Fibroblast of lung (primary cell): ENCODE measurements around the gene RUBCNL. TPM values are rescaled to one million over a fixed set of nuclear protein-coding genes. Genes with fewer than 3 reads are reported as not detected.

Experiments used
- DNase-seq, 2 donors: peaks; one replicate each; pipeline versions ENCODE4 v3.0.0 to v3.0.0-alpha.2; 2010; ENCODE audit warnings: low read depth in 2 of 2
- H2AFZ ChIP-seq: 2 replicates; pipeline ENCODE4 v1.5.1; 2012; ENCODE audit warnings: low read length, control low read depth, inconsistent platforms
- H3K27ac ChIP-seq: 2 replicates; pipeline ENCODE4 v1.5.1; 2011; ENCODE audit warnings: low read length, control low read depth; ENCODE audit not compliant: insufficient read depth
- H3K27me3 ChIP-seq: 2 replicates; pipeline ENCODE4 v1.5.1; 2011; ENCODE audit warnings: mild to moderate bottlenecking, low read length; ENCODE audit not compliant: control insufficient read depth, insufficient read depth
- H3K36me3 ChIP-seq: 2 replicates; pipeline ENCODE4 v1.5.1; 2011; ENCODE audit warnings: low read length; ENCODE audit not compliant: control insufficient read depth, insufficient read depth
- H3K4me1 ChIP-seq: 2 replicates; pipeline ENCODE4 v1.5.1; 2011; ENCODE audit warnings: low read length; ENCODE audit not compliant: control insufficient read depth, insufficient read depth; ENCODE audit errors: extremely low read depth
- H3K4me2 ChIP-seq: 2 replicates; pipeline ENCODE4 v1.5.1; 2011; ENCODE audit warnings: low read length, control low read depth; ENCODE audit not compliant: insufficient read depth; ENCODE audit errors: extremely low read depth
- H3K4me3 ChIP-seq, 4 experiments: fragments of 200-600 bp in 1 of 4; sonication (generic) in 1 of 4; replicated peaks in 1 of 4; 2 replicates each; pipeline ENCODE4 v1.5.1; 2011 to 2016; ENCODE audit warnings: low read length in 4 of 4, low read depth in 3 of 4, mild to moderate bottlenecking in 3 of 4, control low read depth in 2 of 4, inconsistent platforms in 1 of 4, mixed read lengths in 1 of 4; ENCODE audit not compliant: insufficient read depth in 1 of 4; ENCODE audit errors: control extremely low read depth in 1 of 4
- H3K79me2 ChIP-seq: 2 replicates; pipeline ENCODE4 v1.5.1; 2012; ENCODE audit warnings: mild to moderate bottlenecking, low read length, inconsistent platforms; ENCODE audit not compliant: control insufficient read depth, insufficient read depth
- H3K9ac ChIP-seq: 2 replicates; pipeline ENCODE4 v1.5.1; 2011; ENCODE audit warnings: mild to moderate bottlenecking, low read length, control low read depth; ENCODE audit not compliant: insufficient read depth
- H3K9me3 ChIP-seq: 2 replicates; pipeline ENCODE4 v1.5.1; 2012; ENCODE audit warnings: low read depth, low read length; ENCODE audit not compliant: control insufficient read depth, insufficient read depth
- H4K20me1 ChIP-seq: 2 replicates; pipeline ENCODE4 v1.5.1; 2011; ENCODE audit warnings: low read length; ENCODE audit not compliant: control insufficient read depth, insufficient read depth; ENCODE audit errors: extremely low read depth
- CTCF ChIP-seq, 2 donors: IDR thresholded peaks in 1 of 2; conservative IDR thresholded peaks in 1 of 2; 1 replicate in 1 of 2; 2 replicates in 1 of 2; pipeline ENCODE4 v1.5.1; 2011 to 2012; ENCODE audit warnings: low read length in 2 of 2, control low read depth in 1 of 2, inconsistent platforms in 1 of 2, low read depth in 1 of 2, mild to moderate bottlenecking in 1 of 2
- EZH2 ChIP-seq: IDR thresholded peaks from 2 replicates; pipeline ENCODE4 v1.5.1; 2012; ENCODE audit warnings: low read length, control low read depth, mild to moderate bottlenecking; ENCODE audit errors: missing control alignments
- polyA plus RNA-seq, 2 donors: library from polyadenylated mRNA; depleted of rRNA in 1 of 2; stranded (reverse) in 1 of 2; unstranded in 1 of 2; fragments of >200 nt; gene quantifications; 2 replicates each; pipeline ENCODE4 v1.2.1, GENCODE V29; 2011 to 2012; ENCODE audit warnings: missing spikeins in 1 of 2
- total RNA-seq: library from RNA; depleted of rRNA; stranded (reverse); fragments of >200 nt; gene quantifications from 2 replicates; pipeline ENCODE4 v1.2.1, GENCODE V29; 2014

RUBCNL gene
- total and polyA plus RNA-seq, 2 donors (not counting 1 experiment from before 2014, with no cell fraction given), result 0.70 to 3.6 TPM

GRCh38 chr13:46340011-46340410, 47.0 kb downstream of the RUBCNL start:
- Histone ChIP-seq H4K20me1 (no peaks in the 10 kb centered on the region), H2AFZ (no peak overlapping the region), H3K4me1 (peaks cover 3% of the 10 kb centered on the region), H3K9me3 (no peaks in the 10 kb centered on the region), H3K27me3 (no peaks in the 10 kb centered on the region), H3K4me3 (no peak overlapping the region), H3K9ac (no peak overlapping the region), H3K36me3 (no peaks in the 10 kb centered on the region), H3K79me2 (no peaks in the 10 kb centered on the region), H3K4me2 (no peak overlapping the region), H3K27ac (no peak overlapping the region)
- no peak for DNase-seq
- TF ChIP-seq CTCF (conservative IDR thresholded peaks at IDR 0.05 in 1 of 2, IDR thresholded peaks at IDR 0.05 in 1 of 2; ENCODE audit: low read depth in 1 of 2, low read length in 2 of 2) (no peak), EZH2 (no peak)

- H3K9me3 ChIP-seq, result no peaks in the 10 kb centered on the region
- no peaks in the 10 kb centered on the region for H3K27me3 ChIP-seq
- H4K20me1 ChIP-seq, result no peaks in the 10 kb centered on the region
- no peaks in the 10 kb centered on the region for H3K79me2 ChIP-seq
- no peak overlapping the region for H3K4me3 ChIP-seq
- H3K36me3 ChIP-seq, result no peaks in the 10 kb centered on the region
- no peak overlapping the region for H3K4me2 ChIP-seq
- H3K9ac ChIP-seq, result no peak overlapping the region
- peaks cover 3% of the 10 kb centered on the region for H3K4me1 ChIP-seq
- no peak for TF ChIP-seq CTCF (conservative IDR thresholded peaks at IDR 0.05 in 1 of 2, IDR thresholded peaks at IDR 0.05 in 1 of 2; ENCODE audit: low read depth in 1 of 2, low read length in 2 of 2)
- no peak for TF ChIP-seq EZH2
- H2AFZ ChIP-seq, result no peak overlapping the region
- DNase-seq, result peak; percentile 27 to 91
- H3K27ac ChIP-seq, result no peak overlapping the region
These were observed 47.9 kb downstream of the RUBCNL start for GRCh38 chr13:46339035-46339666.

- Histone ChIP-seq H3K4me2 (no peak overlapping the region), H3K79me2 (no peaks in the 10 kb centered on the region), H3K36me3 (no peaks in the 10 kb centered on the region), H3K27ac (no peak overlapping the region), H3K4me3 (no peak overlapping the region), H3K27me3 (no peaks in the 10 kb centered on the region), H3K4me1 (peaks cover 3% of the 10 kb centered on the region), H3K9ac (no peak overlapping the region), H3K9me3 (no peaks in the 10 kb centered on the region), H4K20me1 (no peaks in the 10 kb centered on the region), H2AFZ (no peak overlapping the region)
- DNase-seq, result no peak
- TF ChIP-seq CTCF (conservative IDR thresholded peaks at IDR 0.05 in 1 of 2, IDR thresholded peaks at IDR 0.05 in 1 of 2; ENCODE audit: low read depth in 1 of 2, low read length in 2 of 2), result no peak
- no peak for TF ChIP-seq EZH2
These were observed 49.4 kb downstream of the RUBCNL start for GRCh38 chr13:46337700-46338099.
